Effector memory CD4-positive, alpha-beta T cell (primary cell): Measurements from ENCODE around the gene TP73.

Experiments
- DNase-seq, 3 donors: peaks; one replicate each; pipeline ENCODE4 v3.0.0-alpha.2; 2020
- H3K27ac ChIP-seq: 2 replicates; pipeline ENCODE4 v1.7.0; 2013; ENCODE audit warnings: mild to moderate bottlenecking, low read length, moderate library complexity; ENCODE audit not compliant: insufficient read depth, poor library complexity, severe bottlenecking
- H3K27me3 ChIP-seq: replicated peaks from 2 replicates; pipeline ENCODE4 v1.7.0; 2013; ENCODE audit warnings: mild to moderate bottlenecking, low read length; ENCODE audit not compliant: insufficient read depth, control insufficient read depth, poor library complexity, severe bottlenecking
- H3K36me3 ChIP-seq: 2 replicates; pipeline ENCODE4 v1.7.0; 2013; ENCODE audit warnings: mild to moderate bottlenecking, low read length, moderate library complexity; ENCODE audit not compliant: control insufficient read depth, insufficient read depth
- H3K4me1 ChIP-seq: 2 replicates; pipeline ENCODE4 v1.7.0; 2013; ENCODE audit warnings: low read length, mild to moderate bottlenecking; ENCODE audit not compliant: control insufficient read depth, insufficient read depth, poor library complexity, severe bottlenecking
- H3K4me3 ChIP-seq: 2 replicates; pipeline ENCODE4 v1.7.0; 2013; ENCODE audit warnings: low read length, low read depth, mild to moderate bottlenecking; ENCODE audit not compliant: insufficient read depth, poor library complexity, severe bottlenecking
- H3K9me3 ChIP-seq: 2 replicates; pipeline ENCODE4 v1.7.0; 2013; ENCODE audit warnings: mild to moderate bottlenecking, low read length, moderate library complexity; ENCODE audit not compliant: control insufficient read depth

TP73 gene

GRCh38 chr1:3672231-3672970 lies 20.1 kb downstream of the TP73 start:
- no peaks in the 10 kb centered on the region for H3K27me3 ChIP-seq
- no peak for DNase-seq
- no peaks in the 10 kb centered on the region for H3K36me3 ChIP-seq
- H3K9me3 ChIP-seq = no peaks in the 10 kb centered on the region
- H3K4me3 ChIP-seq = no peak overlapping the region
- no peak overlapping the region for H3K27ac ChIP-seq
- H3K4me1 ChIP-seq = no peaks in the 10 kb centered on the region

GRCh38 chr1:3672971-3673361 lies 20.6 kb downstream of the TP73 start:
- no peaks in the 10 kb centered on the region for H3K9me3 ChIP-seq
- no peaks in the 10 kb centered on the region for H3K36me3 ChIP-seq
- H3K27me3 ChIP-seq = no peaks in the 10 kb centered on the region
- no peak overlapping the region for H3K4me3 ChIP-seq
- no peaks in the 10 kb centered on the region for H3K4me1 ChIP-seq
- H3K27ac ChIP-seq = no peak overlapping the region
- no peak for DNase-seq

GRCh38 chr1:3673381-3674099 lies 21.2 kb downstream of the TP73 start:
- no peak for DNase-seq
- no peaks in the 10 kb centered on the region for H3K27me3 ChIP-seq
- no peaks in the 10 kb centered on the region for H3K36me3 ChIP-seq
- no peak overlapping the region for H3K4me3 ChIP-seq
- H3K9me3 ChIP-seq = no peaks in the 10 kb centered on the region
- no peak overlapping the region for H3K27ac ChIP-seq
- no peaks in the 10 kb centered on the region for H3K4me1 ChIP-seq

- no peaks in the 10 kb centered on the region for H3K27me3 ChIP-seq
- H3K9me3 ChIP-seq = no peaks in the 10 kb centered on the region
- no peaks in the 10 kb centered on the region for H3K36me3 ChIP-seq
- no peaks in the 10 kb centered on the region for H3K4me1 ChIP-seq
- H3K4me3 ChIP-seq = no peak overlapping the region
- DNase-seq = no peak
- no peak overlapping the region for H3K27ac ChIP-seq
These were observed 22.1 kb downstream of the TP73 start for GRCh38 chr1:3674100-3675094.

- Histone ChIP-seq H3K27me3 (no peaks in the 10 kb centered on the region), H3K36me3 (no peaks in the 10 kb centered on the region), H3K4me3 (no peak overlapping the region), H3K9me3 (no peaks in the 10 kb centered on the region), H3K4me1 (no peaks in the 10 kb centered on the region), H3K27ac (no peak overlapping the region)
- DNase-seq = no peak
These were observed 23.1 kb downstream of the TP73 start for GRCh38 chr1:3675436-3675835.

- Histone ChIP-seq H3K4me3 (no peak overlapping the region), H3K36me3 (no peaks in the 10 kb centered on the region), H3K27ac (no peak overlapping the region), H3K4me1 (no peaks in the 10 kb centered on the region), H3K9me3 (no peaks in the 10 kb centered on the region), H3K27me3 (no peaks in the 10 kb centered on the region)
- no peak for DNase-seq
These were observed 24.5 kb downstream of the TP73 start for GRCh38 chr1:3676581-3677470.

- Histone ChIP-seq H3K4me1 (no peaks in the 10 kb centered on the region), H3K4me3 (no peak overlapping the region), H3K27ac (no peak overlapping the region)
These were observed 25.2 kb downstream of the TP73 start for GRCh38 chr1:3677484-3677883.

GRCh38 chr1:3678361-3679097 lies 26.2 kb downstream of the TP73 start:
- H3K27ac ChIP-seq = no peak overlapping the region
- H3K4me1 ChIP-seq = no peaks in the 10 kb centered on the region
- DNase-seq = no peak
- no peak overlapping the region for H3K4me3 ChIP-seq
- no peaks in the 10 kb centered on the region for H3K27me3 ChIP-seq
- no peaks in the 10 kb centered on the region for H3K36me3 ChIP-seq
- H3K9me3 ChIP-seq = no peaks in the 10 kb centered on the region

More at GRCh38 chr1:3677484-3677883, 25.2 kb downstream of the TP73 start:
- no peak for DNase-seq
- no peaks in the 10 kb centered on the region for H3K27me3 ChIP-seq
- H3K9me3 ChIP-seq = no peaks in the 10 kb centered on the region
- H3K36me3 ChIP-seq = no peaks in the 10 kb centered on the region

GRCh38 chr1:3679098-3679555 lies 26.8 kb downstream of the TP73 start:
- Histone ChIP-seq H3K27ac (no peak overlapping the region), H3K9me3 (no peaks in the 10 kb centered on the region), H3K4me1 (no peaks in the 10 kb centered on the region), H3K4me3 (no peak overlapping the region), H3K27me3 (no peaks in the 10 kb centered on the region), H3K36me3 (no peaks in the 10 kb centered on the region)
- DNase-seq = no peak
